ENCODE measurements around the gene ADAMTS17.
"Not testable (repeated sequence)": the region's sequence is repeated elsewhere in the genome, so short reads cannot be mapped to it uniquely, and the experiment has no call there.

Gene ADAMTS17

GRCh38 chr15:100092034-100092433 is 249.7 kb downstream of the ADAMTS17 start:
- no peak for DNase-seq (ENCODE audit: low spot score)

GRCh38 chr15:100090411-100090810 is 251.4 kb downstream of the ADAMTS17 start:
- DNase-seq (ENCODE audit: low spot score) = no peak

- not testable (repeated sequence) for DNase-seq (ENCODE audit: low spot score)
These were observed 257.5 kb downstream of the ADAMTS17 start for GRCh38 chr15:100084042-100084821.

- DNase-seq (ENCODE audit: low spot score) = no peak
These were observed 258.2 kb downstream of the ADAMTS17 start for GRCh38 chr15:100083572-100083971.

- DNase-seq (ENCODE audit: low spot score) = no peak
These were observed 258.9 kb downstream of the ADAMTS17 start for GRCh38 chr15:100082761-100083402.

GRCh38 chr15:100081454-100081853 is 260.3 kb downstream of the ADAMTS17 start:
- no peak for DNase-seq (ENCODE audit: low spot score)

GRCh38 chr15:100078511-100079220 is 263.1 kb downstream of the ADAMTS17 start:
- no peak for DNase-seq (ENCODE audit: low spot score)

GRCh38 chr15:100075229-100075628 is 266.5 kb downstream of the ADAMTS17 start:
- no peak for DNase-seq (ENCODE audit: low spot score)

- DNase-seq (ENCODE audit: low spot score) = no peak
These were observed 267.8 kb downstream of the ADAMTS17 start for GRCh38 chr15:100073982-100074381.

- not testable (repeated sequence) for DNase-seq (ENCODE audit: low spot score)
These were observed 275.1 kb downstream of the ADAMTS17 start for GRCh38 chr15:100066521-100067280.

GRCh38 chr15:100061944-100062343 is 279.8 kb downstream of the ADAMTS17 start:
- DNase-seq (ENCODE audit: low spot score) = no peak

GRCh38 chr15:100060276-100060926 is 281.4 kb downstream of the ADAMTS17 start:
- DNase-seq (ENCODE audit: low spot score) = no peak

GRCh38 chr15:100059521-100059920 is 282.3 kb downstream of the ADAMTS17 start:
- DNase-seq (ENCODE audit: low spot score) = no peak

- no peak for DNase-seq (ENCODE audit: low spot score)
These were observed 282.7 kb downstream of the ADAMTS17 start for GRCh38 chr15:100059094-100059493.

- DNase-seq (ENCODE audit: low spot score) = no peak
These were observed 283.3 kb downstream of the ADAMTS17 start for GRCh38 chr15:100058458-100058857.

- DNase-seq (ENCODE audit: low spot score) = no peak
These were observed 284.5 kb downstream of the ADAMTS17 start for GRCh38 chr15:100057281-100057680.

- no peak for DNase-seq (ENCODE audit: low spot score)
These were observed 285.2 kb downstream of the ADAMTS17 start for GRCh38 chr15:100056411-100057072.

- no peak for DNase-seq (ENCODE audit: low spot score)
These were observed 286.0 kb downstream of the ADAMTS17 start for GRCh38 chr15:100055821-100056220.

- DNase-seq (ENCODE audit: low spot score) = no peak
These were observed 287.2 kb downstream of the ADAMTS17 start for GRCh38 chr15:100054539-100054938.

- DNase-seq (ENCODE audit: low spot score) = no peak
These were observed 288.2 kb downstream of the ADAMTS17 start for GRCh38 chr15:100053474-100054121.

Data from AG08396 (cell line).